SKM-1 (cell line): Measurements from ENCODE around the gene B4GALNT4.
"Not testable (repeated sequence)": the region's sequence is repeated elsewhere in the genome, so short reads cannot be mapped to it uniquely, and the experiment has no call there.

Experiments used
- DNase-seq: peaks from one replicate; lab custom pipeline; 2025; ENCODE audit not compliant: unreplicated experiment; lab: John Stamatoyannopoulos, UW

Gene B4GALNT4

DNA sequence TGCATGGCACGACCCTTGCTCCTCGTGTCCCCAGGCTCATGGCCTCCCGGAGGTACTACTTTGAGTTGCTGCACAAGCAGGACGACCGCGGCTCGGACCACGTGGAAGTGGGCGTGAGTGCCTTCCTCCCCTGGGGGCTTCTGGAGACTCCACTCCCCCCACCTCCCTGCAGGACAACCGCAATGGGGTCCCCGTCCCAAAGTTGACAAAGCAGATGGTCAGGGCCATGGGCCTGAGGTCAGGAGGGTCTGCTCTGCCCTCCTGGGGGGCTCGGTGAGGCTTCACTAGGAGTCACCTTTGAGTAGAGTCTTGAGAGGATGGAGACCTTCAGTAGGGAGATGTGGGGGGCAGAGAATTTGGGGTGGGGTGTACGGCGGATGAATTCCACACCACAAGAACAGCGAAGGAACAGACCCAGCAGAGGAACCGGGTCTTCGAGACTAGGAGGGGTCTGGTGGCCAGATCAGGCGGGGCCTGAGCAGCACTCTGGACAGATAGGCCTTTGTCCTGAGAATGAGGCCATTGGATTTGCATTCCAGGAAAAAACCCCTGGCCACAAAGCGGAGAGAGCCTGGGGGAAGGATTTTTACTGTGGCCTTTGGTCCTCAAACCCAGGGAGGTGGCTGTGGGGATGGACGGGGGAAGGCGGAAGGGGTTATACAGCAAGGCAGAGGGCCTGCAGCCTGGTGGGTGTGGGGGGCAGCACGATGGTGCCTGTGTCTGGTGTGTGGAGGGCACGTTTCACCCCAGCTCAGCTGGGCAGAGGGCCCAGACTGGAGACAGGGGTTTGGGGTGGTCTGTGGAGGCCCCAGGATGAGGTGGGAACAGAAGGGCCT is 4.6 kb downstream of the B4GALNT4 start:
- DNase-seq, result no peak

GRCh38 chr11:375065-376025 is 6.0 kb downstream of the B4GALNT4 start:
- DNase-seq, result no peak

DNA sequence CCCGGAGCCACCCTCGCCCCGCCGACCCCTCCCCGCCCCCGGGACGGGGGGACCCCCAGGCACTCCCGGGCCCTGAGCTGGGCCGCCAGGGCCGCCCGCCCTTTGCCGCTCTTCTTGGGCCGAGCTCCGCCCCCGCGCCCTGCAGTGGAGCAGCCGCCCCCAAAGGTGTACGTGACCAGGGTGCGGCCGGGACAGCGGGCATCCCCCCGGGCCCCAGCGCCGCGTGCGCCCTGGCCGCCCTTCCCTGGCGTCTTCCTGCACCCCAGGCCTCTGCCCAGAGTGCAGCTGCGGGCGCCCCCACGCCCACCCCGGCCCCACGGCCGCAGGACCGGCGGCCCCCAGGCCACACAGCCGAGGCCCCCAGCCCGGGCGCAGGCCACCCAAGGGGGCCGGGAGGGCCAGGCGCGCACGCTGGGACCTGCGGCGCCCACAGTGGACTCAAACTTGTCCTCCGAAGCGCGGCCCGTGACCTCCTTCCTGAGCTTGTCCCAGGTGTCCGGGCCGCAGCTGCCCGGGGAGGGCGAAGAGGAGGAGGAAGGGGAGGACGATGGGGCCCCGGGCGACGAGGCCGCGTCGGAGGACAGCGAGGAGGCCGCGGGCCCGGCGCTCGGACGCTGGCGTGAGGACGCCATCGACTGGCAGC is 7.4 kb downstream of the B4GALNT4 start:
- no peak for DNase-seq

DNA sequence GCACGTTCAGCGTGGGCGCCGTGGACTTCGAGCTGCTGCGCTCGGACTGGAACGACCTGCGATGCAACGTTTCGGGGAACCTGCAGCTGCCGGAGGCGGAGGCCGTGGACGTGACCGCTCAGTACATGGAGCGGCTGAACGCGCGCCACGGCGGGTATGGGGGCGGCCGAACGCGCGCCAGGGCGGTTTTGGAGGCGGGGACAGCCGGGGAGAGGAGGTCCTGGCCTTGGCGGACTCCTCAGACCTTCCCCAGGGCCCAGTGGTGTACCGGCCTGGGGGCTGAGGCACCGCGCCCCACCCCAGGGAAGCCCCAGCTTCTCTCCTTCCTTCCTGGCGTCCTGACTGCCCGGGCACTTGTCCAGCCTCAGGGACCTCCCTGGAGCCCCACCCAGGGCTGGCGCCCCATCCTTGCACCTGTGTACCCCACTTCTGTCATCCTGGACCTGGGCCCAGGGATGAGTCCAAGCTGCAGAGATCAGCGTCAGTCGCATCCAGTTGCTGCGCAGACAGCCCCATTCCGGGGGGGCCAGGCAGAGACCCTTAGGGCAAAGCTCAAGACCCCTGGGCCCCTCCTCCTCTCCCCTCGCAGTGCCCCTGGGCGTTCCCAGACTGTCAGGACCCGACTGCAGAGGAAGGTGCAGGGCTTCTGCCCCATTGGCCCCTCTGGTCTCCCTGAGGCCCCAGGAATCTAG is 8.0 kb downstream of the B4GALNT4 start:
- no peak for DNase-seq

GRCh38 chr11:377883-378500 is 8.7 kb downstream of the B4GALNT4 start:
- DNase-seq, result no peak

DNA sequence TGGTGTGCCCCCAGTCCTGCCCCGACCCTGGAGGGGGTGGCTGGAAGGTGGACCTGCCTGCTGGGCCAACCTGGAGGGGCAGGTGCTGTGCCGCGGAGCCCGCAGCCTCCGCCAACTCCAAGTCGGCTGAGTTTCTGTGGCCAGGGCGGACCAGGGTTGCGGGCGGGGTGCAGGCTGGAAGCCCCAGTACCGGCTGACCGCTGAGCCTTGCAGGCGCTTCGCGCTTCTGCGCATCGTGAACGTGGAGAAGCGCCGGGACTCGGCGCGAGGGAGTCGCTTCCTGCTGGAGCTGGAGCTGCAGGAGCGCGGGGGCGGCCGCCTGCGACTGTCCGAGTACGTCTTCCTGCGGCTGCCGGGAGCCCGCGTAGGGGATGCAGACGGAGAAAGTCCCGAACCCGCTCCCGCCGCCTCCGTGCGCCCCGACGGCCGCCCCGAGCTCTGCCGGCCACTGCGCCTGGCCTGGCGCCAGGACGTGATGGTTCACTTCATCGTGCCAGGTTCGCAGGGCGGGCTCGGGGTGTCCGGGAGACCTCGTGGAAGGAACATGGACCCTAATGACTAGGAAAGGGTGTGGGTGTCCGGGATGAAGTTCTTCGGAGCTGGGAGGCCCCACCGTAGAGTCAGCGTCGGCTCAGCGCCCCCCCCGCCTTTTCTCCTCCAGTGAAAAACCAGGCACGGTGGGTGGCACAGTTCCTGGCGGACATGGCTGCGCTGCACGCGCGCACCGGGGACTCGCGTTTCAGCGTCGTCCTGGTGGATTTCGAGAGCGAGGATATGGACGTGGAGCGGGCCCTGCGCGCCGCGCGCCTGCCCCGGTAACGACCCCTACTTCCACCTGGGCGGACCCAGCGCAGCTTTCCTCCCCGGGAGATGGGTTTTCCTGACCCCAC is 10.2 kb downstream of the B4GALNT4 start:
- no peak for DNase-seq

DNA sequence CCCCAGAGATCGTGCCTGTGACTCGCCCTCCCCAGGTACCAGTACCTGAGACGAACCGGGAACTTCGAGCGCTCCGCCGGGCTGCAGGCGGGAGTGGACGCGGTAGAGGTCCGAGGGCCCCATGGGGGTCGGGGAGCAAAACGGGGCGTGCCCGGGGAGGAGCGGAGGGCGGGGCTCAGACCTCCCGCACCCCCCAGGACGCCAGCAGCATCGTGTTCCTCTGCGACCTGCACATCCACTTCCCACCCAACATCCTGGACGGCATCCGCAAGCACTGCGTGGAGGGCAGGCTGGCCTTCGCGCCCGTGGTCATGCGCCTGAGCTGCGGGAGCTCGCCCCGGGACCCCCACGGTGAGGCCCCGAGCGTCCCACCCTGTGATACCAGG is 10.8 kb downstream of the B4GALNT4 start:
- DNase-seq, result no peak

GRCh38 chr11:380491-380890 is 11.2 kb downstream of the B4GALNT4 start:
- no peak for DNase-seq

DNA sequence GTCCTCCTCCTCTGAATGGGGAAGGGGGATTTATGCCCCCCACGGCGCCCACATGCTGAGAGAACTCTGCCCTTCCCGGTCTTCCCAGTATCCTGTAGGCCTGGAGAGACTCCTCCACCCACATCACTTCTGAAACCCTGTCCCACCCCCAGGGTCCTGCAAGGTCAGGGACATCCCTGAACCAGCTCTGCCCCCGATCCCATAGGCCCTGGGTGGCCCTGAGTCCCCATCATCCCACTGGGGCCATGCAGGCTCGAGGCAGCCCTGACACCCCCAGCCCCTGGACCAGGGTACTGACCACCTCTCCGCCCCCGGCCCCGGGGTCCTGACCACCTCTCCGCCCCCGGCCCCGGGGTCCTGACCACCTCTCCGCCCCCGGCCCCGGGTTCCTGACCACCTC is 11.7 kb downstream of the B4GALNT4 start:
- DNase-seq, result no peak

GRCh38 chr11:381501-382072 is 12.3 kb downstream of the B4GALNT4 start:
- DNase-seq, result no peak

DNA sequence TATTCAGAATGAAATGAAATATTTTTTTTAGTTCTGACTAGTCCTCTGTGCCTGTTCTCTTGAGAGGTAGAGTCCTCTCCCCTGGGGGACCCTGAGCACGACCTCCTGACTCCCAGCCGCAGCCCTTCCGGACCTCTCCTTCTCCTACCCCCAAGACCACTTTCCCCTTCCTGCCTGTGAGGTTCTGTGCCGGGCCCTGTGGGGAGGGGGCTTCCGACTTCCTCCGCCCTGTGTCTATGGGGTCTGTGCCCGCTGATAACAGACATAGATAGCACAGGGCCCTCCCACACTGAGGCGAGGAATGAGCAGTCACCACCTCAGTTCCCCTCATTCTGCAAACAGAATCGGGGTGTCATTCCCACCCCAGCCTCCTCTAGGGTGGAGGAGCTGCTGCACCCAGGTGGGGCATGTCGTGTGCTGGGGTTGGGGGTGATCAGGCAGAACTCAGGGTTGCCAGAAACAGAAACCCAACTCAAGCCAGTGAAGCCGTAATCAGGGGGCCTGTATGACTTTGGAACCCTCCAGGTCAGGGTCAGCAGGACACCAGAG is 12.9 kb downstream of the B4GALNT4 start:
- no peak for DNase-seq

DNA sequence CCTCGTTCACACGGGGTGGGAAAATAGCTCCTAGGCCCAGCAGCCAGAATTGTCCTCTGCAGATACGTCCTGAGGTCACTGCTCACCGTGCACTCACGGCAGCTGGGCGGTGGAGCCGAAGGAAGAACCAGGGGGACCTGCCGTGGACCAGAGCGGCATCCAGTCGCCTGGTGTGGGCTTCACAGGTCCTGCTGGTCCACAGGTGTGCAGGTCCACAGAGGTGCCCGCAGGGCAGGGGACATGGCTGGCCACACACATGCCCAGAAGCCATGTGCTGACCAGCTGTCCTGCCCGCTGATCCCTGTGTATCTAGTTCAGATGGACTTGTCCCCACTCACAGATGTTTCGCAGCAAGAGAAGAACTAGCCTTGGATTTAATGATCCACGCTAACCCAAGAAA is 14.1 kb downstream of the B4GALNT4 start:
- no peak for DNase-seq

- DNase-seq, result no peak
These were observed 15.2 kb downstream of the B4GALNT4 start for GRCh38 chr11:384511-384910.

DNA sequence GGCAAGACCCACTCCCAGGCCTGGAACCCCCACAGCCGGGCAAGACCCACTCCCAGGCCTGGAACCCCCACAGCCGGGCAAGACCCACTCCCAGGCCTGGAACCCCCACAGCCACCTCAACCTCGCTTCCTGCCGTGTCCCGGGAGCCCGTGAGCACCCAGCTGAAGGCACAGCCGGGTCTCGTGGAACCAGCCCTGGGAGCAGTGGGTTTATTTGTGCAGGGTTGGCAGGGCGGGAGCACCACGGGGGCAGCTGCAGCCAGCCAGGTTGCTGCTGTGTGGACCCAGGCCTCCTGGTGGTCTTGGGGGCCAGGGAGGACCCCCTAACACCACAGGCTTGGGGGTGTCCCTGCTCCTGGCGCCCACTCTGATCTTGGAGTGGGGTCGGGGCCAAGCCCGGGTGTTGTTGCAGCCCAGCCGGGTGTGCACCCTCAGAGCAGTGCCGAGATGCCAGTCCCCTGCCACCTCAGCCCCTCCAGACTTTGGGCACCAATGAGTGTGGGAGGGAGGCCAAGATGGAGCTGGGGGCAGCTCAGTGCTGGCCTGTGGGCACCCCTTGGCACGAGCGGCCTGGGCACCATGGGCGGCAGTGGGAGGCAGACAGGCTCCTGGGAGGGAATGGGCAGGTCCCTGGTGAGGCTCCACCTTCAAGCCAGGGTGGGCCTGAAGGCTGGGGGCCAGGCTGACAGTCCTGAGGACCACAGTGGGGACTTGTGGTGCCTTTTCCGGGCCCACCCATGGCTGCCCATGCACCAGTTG is 16.5 kb downstream of the B4GALNT4 start:
- DNase-seq, result no peak

GRCh38 chr11:386483-386882 is 17.2 kb downstream of the B4GALNT4 start:
- DNase-seq, result no peak

DNA sequence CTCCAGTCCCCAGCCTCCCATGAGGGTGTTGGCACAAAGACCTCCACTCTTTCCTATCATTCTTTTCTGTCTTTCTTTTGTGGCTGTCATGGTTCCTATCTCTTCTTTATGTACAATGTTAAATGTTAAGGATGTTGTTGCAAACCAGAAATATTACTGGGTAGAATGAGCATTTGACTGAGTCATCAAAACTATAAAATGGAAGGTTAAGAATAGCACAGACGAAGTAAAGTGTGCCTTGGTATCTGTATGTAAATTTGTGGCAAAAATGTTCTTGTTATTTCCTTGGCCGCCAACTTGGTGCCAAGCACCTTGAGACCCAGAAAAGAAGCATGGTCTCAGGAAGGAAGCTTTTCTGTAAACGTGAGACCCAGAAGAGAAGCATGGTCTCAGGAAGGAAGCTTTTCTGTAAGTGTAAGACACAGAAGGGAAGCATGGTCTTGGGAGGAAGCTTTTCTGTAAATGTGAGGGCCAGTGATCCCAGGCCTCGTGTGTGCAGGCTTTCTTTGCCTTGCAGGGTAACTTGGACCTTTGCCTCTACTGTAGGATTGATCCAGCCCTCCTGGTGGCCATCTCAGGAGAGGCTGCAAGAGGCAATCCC is 18.0 kb downstream of the B4GALNT4 start:
- no peak for DNase-seq

GRCh38 chr11:389369-389768 is 20.1 kb downstream of the B4GALNT4 start:
- not testable (repeated sequence) for DNase-seq

- no peak for DNase-seq
These were observed 20.9 kb downstream of the B4GALNT4 start for GRCh38 chr11:390175-390574.
